GM23338 (cell line): ENCODE measurements around the gene DNAJC7. TPM values are rescaled to one million over a fixed set of nuclear protein-coding genes. Genes with fewer than 3 reads are reported as not detected.

Experiments
- ATAC-seq: fragments of 200-7000 bp; cut with Tn5 transposase; 3 replicates; pipeline ENCODE4 v1.9.1; 2020
- DNase-seq: peaks from one replicate; pipeline ENCODE4 v3.0.0-alpha.2; 2015; ENCODE audit warnings: low spot score
- H2AFZ ChIP-seq: fragments of 200-600 bp; sonication (generic); 2 replicates; pipeline ENCODE4 v1.8.0; 2016; ENCODE audit warnings: antibody characterized with exemption, mild to moderate bottlenecking, moderate library complexity
- H3F3A ChIP-seq: fragments of 200-600 bp; sonication (generic); replicated peaks from 2 replicates; pipeline ENCODE4 v1.8.0; 2017; ENCODE audit warnings: antibody characterized with exemption, mixed run types, low read depth
- H3K27ac ChIP-seq: fragments of 200-600 bp; sonication (generic); 2 replicates; pipeline ENCODE4 v1.6.1; 2016; ENCODE audit warnings: low read depth
- H3K27me3 ChIP-seq: fragments of 200-600 bp; sonication (generic); 2 replicates; pipeline ENCODE4 v1.8.0; 2016; ENCODE audit warnings: mild to moderate bottlenecking, mixed run types, moderate library complexity; ENCODE audit not compliant: insufficient read depth
- H3K36me3 ChIP-seq: fragments of 200-600 bp; sonication (generic); 2 replicates; pipeline ENCODE4 v1.8.0; 2016; ENCODE audit warnings: mild to moderate bottlenecking; ENCODE audit not compliant: insufficient read depth
- H3K4me1 ChIP-seq: fragments of 200-600 bp; sonication (generic); 2 replicates; pipeline ENCODE4 v1.8.0; 2016; ENCODE audit warnings: mild to moderate bottlenecking, moderate library complexity; ENCODE audit not compliant: insufficient read depth
- H3K4me2 ChIP-seq: fragments of 200-600 bp; sonication (generic); 2 replicates; pipeline ENCODE4 v1.7.1; 2017; ENCODE audit warnings: mixed run types
- H3K4me3 ChIP-seq: fragments of 200-600 bp; sonication (generic); 2 replicates; pipeline ENCODE4 v1.6.1; 2016; ENCODE audit warnings: mixed run types
- H3K79me2 ChIP-seq: fragments of 200-600 bp; sonication (generic); replicated peaks from 2 replicates; pipeline ENCODE4 v1.8.0; 2017; ENCODE audit warnings: mild to moderate bottlenecking; ENCODE audit not compliant: insufficient read depth
- H3K9me2 ChIP-seq: fragments of 200-600 bp; sonication (generic); 2 replicates; pipeline ENCODE4 v1.8.0; 2017; ENCODE audit not compliant: insufficient read depth
- H4K20me1 ChIP-seq: fragments of 200-600 bp; sonication (generic); replicated peaks from 2 replicates; pipeline ENCODE4 v1.8.0; 2017; ENCODE audit warnings: mild to moderate bottlenecking; ENCODE audit not compliant: insufficient read depth
- H3K27ac Mint-ChIP-seq: 2 replicates; pipeline ENCODE4 v1.8.0; 2020; ENCODE audit warnings: inconsistent platforms, mild to moderate bottlenecking, moderate library complexity, mixed read lengths
- H3K27me3 Mint-ChIP-seq: 3 replicates; pipeline ENCODE4 v1.8.0; 2022; ENCODE audit warnings: low read depth, mild to moderate bottlenecking, moderate library complexity, mixed read lengths, inconsistent platforms; ENCODE audit not compliant: insufficient read depth, poor library complexity
- H3K36me3 Mint-ChIP-seq: 3 replicates; pipeline ENCODE4 v1.8.0; 2021; ENCODE audit warnings: low read depth, mild to moderate bottlenecking, inconsistent platforms, moderate library complexity, mixed read lengths
- H3K4me1 Mint-ChIP-seq: 3 replicates; pipeline ENCODE4 v1.8.0; 2020; ENCODE audit warnings: mild to moderate bottlenecking, inconsistent platforms, mixed read lengths
- H3K4me3 Mint-ChIP-seq: 3 replicates; pipeline ENCODE4 v1.8.0; 2021; ENCODE audit warnings: moderate library complexity, mild to moderate bottlenecking, inconsistent platforms, mixed read lengths
- H3K9me3 Mint-ChIP-seq: 3 replicates; pipeline ENCODE4 v1.8.0; 2020; ENCODE audit warnings: moderate library complexity, mild to moderate bottlenecking, inconsistent platforms, mixed read lengths
- ETS1 ChIP-seq: IDR thresholded peaks from 2 replicates; pipeline ENCODE4 v1.6.1; 2016; ENCODE audit warnings: antibody characterized with exemption
- EZH2 ChIP-seq: fragments of 200-600 bp; sonication (generic); IDR thresholded peaks from one replicate; pipeline ENCODE4 v1.8.0; 2017; ENCODE audit warnings: antibody characterized with exemption, mild to moderate bottlenecking, low read depth; ENCODE audit not compliant: unreplicated experiment
- EZH2phosphoT487 ChIP-seq: fragments of 200-600 bp; sonication (generic); IDR thresholded peaks from one replicate; pipeline ENCODE4 v1.8.1; 2018; ENCODE audit warnings: antibody characterized with exemption; ENCODE audit not compliant: unreplicated experiment
- JUNB ChIP-seq: IDR thresholded peaks from one replicate; pipeline ENCODE4 v1.6.1; 2016; ENCODE audit warnings: antibody characterized with exemption; ENCODE audit not compliant: unreplicated experiment
- NANOG ChIP-seq: IDR thresholded peaks from 2 replicates; pipeline ENCODE4 v1.6.1; 2016; ENCODE audit warnings: antibody characterized with exemption, borderline replicate concordance
- POLR2AphosphoS5 ChIP-seq: IDR thresholded peaks from 2 replicates; pipeline ENCODE4 v1.6.1; 2016; ENCODE audit warnings: antibody characterized with exemption, low read depth
- REST ChIP-seq: IDR thresholded peaks from one replicate; pipeline ENCODE4 v1.6.1; 2018; ENCODE audit warnings: antibody characterized with exemption; ENCODE audit not compliant: unreplicated experiment
- STAT1 ChIP-seq: IDR thresholded peaks from one replicate; pipeline ENCODE4 v1.6.1; 2016; ENCODE audit warnings: antibody characterized with exemption; ENCODE audit not compliant: unreplicated experiment
- ZNF331 ChIP-seq: fragments of 250-450 bp; sonication (Bioruptor Pico); IDR thresholded peaks from 2 replicates; pipeline ENCODE4 v1.5.0; 2020; ENCODE audit warnings: low read depth, mild to moderate bottlenecking, moderate library complexity
- ZNF462 ChIP-seq: fragments of 250-450 bp; sonication (Bioruptor Pico); IDR thresholded peaks from 2 replicates; pipeline ENCODE4 v1.5.0; 2020; ENCODE audit warnings: mild to moderate bottlenecking, moderate library complexity
- polyA plus RNA-seq: library from polyadenylated mRNA; unstranded; fragments of >200 nt; fragmentation: Nextera tagmentation; extraction: Ambion mirVana; gene quantifications from 2 replicates; pipeline ENCODE4 v1.2.1, GENCODE V29; 2016
- total RNA-seq: library from RNA; depleted of rRNA; stranded (reverse); fragments of >200 nt; shearing (Covaris generic); gene quantifications from 2 replicates; pipeline ENCODE4 v1.2.3, GENCODE V29; 2014

DNAJC7 gene
- total and polyA plus RNA-seq, 2 experiments from 2014 or later, result 139 to 141 TPM

- H3K27me3 Mint-ChIP-seq, result peaks cover 11% of the 10 kb centered on the region
- H3K36me3 Mint-ChIP-seq, result peaks cover 44% of the 10 kb centered on the region
- peaks cover 25% of the 10 kb centered on the region for H3K4me1 ChIP-seq
- H3K9me3 Mint-ChIP-seq, result peaks cover 2% of the 10 kb centered on the region; the same call in 1 of the 3 replicates
- peaks cover 6% of the 10 kb centered on the region for H3K36me3 ChIP-seq
- no peak overlapping the region for H2AFZ ChIP-seq
- H3K79me2 ChIP-seq, result peaks cover 53% of the 10 kb centered on the region
- peak overlapping the region; percentile 98 for H3K27ac ChIP-seq
- peak overlapping the region; percentile 95 for H3K27ac Mint-ChIP-seq
- no peaks in the 10 kb centered on the region for H3K27me3 ChIP-seq
- peak overlapping the region; percentile 93 for H3K4me3 ChIP-seq
- H3K4me2 ChIP-seq, result peak overlapping the region; percentile 83
- H4K20me1 ChIP-seq, result peaks cover 9% of the 10 kb centered on the region; the same call in 1 of the 2 replicates
- ATAC-seq (peak; percentile 6), DNase-seq (no peak)
- H3K4me3 Mint-ChIP-seq, result peak overlapping the region; percentile 99
- TF ChIP-seq ETS1 (no peak), POLR2AphosphoS5 (0 out of 2 replicates have a peak, but pooled peaks have one; percentile 35)
- peaks cover 9% of the 10 kb centered on the region for H3K9me2 ChIP-seq
- peaks cover 35% of the 10 kb centered on the region for H3F3A ChIP-seq
- H3K4me1 Mint-ChIP-seq, result peaks cover 36% of the 10 kb centered on the region
Observed at GRCh38 chr17:42018339-42018738, 1.1 kb upstream of the DNAJC7 start.

GRCh38 chr17:42017866-42018200, 594 bp upstream of the DNAJC7 start:
- Histone ChIP-seq H3K36me3 (peaks cover 6% of the 10 kb centered on the region), H3K4me2 (peak overlapping the region; percentile 83), H2AFZ (peak overlapping the region; percentile 87), H3K4me1 (peaks cover 30% of the 10 kb centered on the region), H3F3A (peaks cover 34% of the 10 kb centered on the region), H3K79me2 (peaks cover 58% of the 10 kb centered on the region), H3K27me3 (no peaks in the 10 kb centered on the region), H3K27ac (peak overlapping the region; percentile 98), H4K20me1 (peaks cover 9% of the 10 kb centered on the region; the same call in 1 of the 2 replicates), H3K9me2 (peaks cover 9% of the 10 kb centered on the region), H3K4me3 (peak overlapping the region; percentile 93)
- peaks cover 40% of the 10 kb centered on the region for H3K36me3 Mint-ChIP-seq
- peak; percentile 5; the same call in 2 of the 3 replicates for ATAC-seq
- H3K27me3 Mint-ChIP-seq, result peaks cover 11% of the 10 kb centered on the region
- H3K27ac Mint-ChIP-seq, result peak overlapping the region; percentile 95
- peak; percentile 75 for DNase-seq
- H3K9me3 Mint-ChIP-seq, result peaks cover 2% of the 10 kb centered on the region; the same call in 1 of the 3 replicates
- peak overlapping the region; percentile 99 for H3K4me3 Mint-ChIP-seq
- peaks cover 39% of the 10 kb centered on the region for H3K4me1 Mint-ChIP-seq
- TF ChIP-seq EZH2phosphoT487 (no peak), STAT1 (no peak), NANOG (no peak), EZH2 (no peak), ETS1 (no peak), POLR2AphosphoS5 (no peak), REST (no peak), JUNB (no peak), ZNF331 (CRISPR knock-in tag) (no peak), ZNF462 (CRISPR knock-in tag) (no peak)
